H9 (cell line): ENCODE data around the gene FGD6. TPM values are rescaled to one million over a fixed set of nuclear protein-coding genes. Genes with fewer than 3 reads are reported as not detected.

Experiments used
- DNase-seq: peaks from one replicate; pipeline ENCODE4 v3.0.0-alpha.2; 2017
- H2AFZ ChIP-seq: one replicate; pipeline ENCODE4 v1.6.1; 2013; ENCODE audit warnings: mild to moderate bottlenecking, low read length, control low read depth, moderate library complexity
- H2AK5ac ChIP-seq: 2 replicates; pipeline ENCODE4 v1.6.1; 2013; ENCODE audit warnings: low read length, control low read depth, mixed read lengths; ENCODE audit not compliant: insufficient read length
- H2BK120ac ChIP-seq: one replicate; pipeline ENCODE4 v1.6.1; 2013; ENCODE audit warnings: low read depth, mild to moderate bottlenecking, low read length, control low read depth, inconsistent platforms; ENCODE audit not compliant: poor library complexity, severe bottlenecking
- H2BK12ac ChIP-seq: 2 replicates; pipeline ENCODE4 v1.6.1; 2013; ENCODE audit warnings: low read length, control low read depth, mixed read lengths, low read depth; ENCODE audit not compliant: insufficient read length
- H2BK15ac ChIP-seq: 2 replicates; pipeline ENCODE4 v1.6.1; 2013; ENCODE audit warnings: low read depth, low read length, control low read depth
- H2BK20ac ChIP-seq: one replicate; pipeline ENCODE4 v1.6.1; 2013; ENCODE audit warnings: low read depth, mild to moderate bottlenecking, low read length, control low read depth, inconsistent platforms; ENCODE audit not compliant: poor library complexity, severe bottlenecking
- H2BK5ac ChIP-seq: 2 replicates; pipeline ENCODE4 v1.6.1; 2013; ENCODE audit warnings: low read length, control low read depth, mixed read lengths; ENCODE audit not compliant: insufficient read length
- H3K14ac ChIP-seq: 2 replicates; pipeline ENCODE4 v1.6.1; 2013; ENCODE audit warnings: low read length, control low read depth; ENCODE audit not compliant: insufficient read depth
- H3K18ac ChIP-seq: 2 replicates; pipeline ENCODE4 v1.6.1; 2013; ENCODE audit warnings: low read depth, mild to moderate bottlenecking, mixed read lengths, low read length, control low read depth; ENCODE audit not compliant: insufficient read length
- H3K23ac ChIP-seq: 2 replicates; pipeline ENCODE4 v1.6.1; 2013; ENCODE audit warnings: low read length, control low read depth, mixed read lengths, low read depth; ENCODE audit not compliant: insufficient read length
- H3K23me2 ChIP-seq: 2 replicates; pipeline ENCODE4 v1.6.1; 2013; ENCODE audit warnings: low read depth, mild to moderate bottlenecking, mixed read lengths, low read length, control low read depth; ENCODE audit not compliant: insufficient read length, poor library complexity, severe bottlenecking
- H3K27ac ChIP-seq: 2 replicates; pipeline ENCODE4 v1.5.1; 2013; ENCODE audit warnings: low read length, control low read depth, mixed read lengths, low read depth; ENCODE audit not compliant: insufficient read length
- H3K27me3 ChIP-seq: 2 replicates; pipeline ENCODE4 v1.6.1; 2013; ENCODE audit warnings: low read length, control low read depth, inconsistent platforms; ENCODE audit not compliant: insufficient read depth
- H3K4ac ChIP-seq: 2 replicates; pipeline ENCODE4 v1.6.1; 2013; ENCODE audit warnings: low read depth, mild to moderate bottlenecking, control low read depth, inconsistent platforms, low read length, moderate library complexity
- H3K4me1 ChIP-seq: 2 replicates; pipeline ENCODE4 v1.6.1; 2013; ENCODE audit warnings: low read length, control low read depth, inconsistent platforms; ENCODE audit not compliant: insufficient read depth
- H3K4me2 ChIP-seq: 2 replicates; pipeline ENCODE4 v1.6.1; 2013; ENCODE audit warnings: low read length, control low read depth, mixed read lengths; ENCODE audit not compliant: insufficient read length, insufficient read depth
- H3K56ac ChIP-seq: 2 replicates; pipeline ENCODE4 v1.6.1; 2013; ENCODE audit warnings: low read depth, mild to moderate bottlenecking, mixed read lengths, low read length, control low read depth; ENCODE audit not compliant: insufficient read length
- H3K79me1 ChIP-seq: 2 replicates; pipeline ENCODE4 v1.6.1; 2013; ENCODE audit warnings: low read depth, mild to moderate bottlenecking, moderate library complexity, low read length, control low read depth, inconsistent platforms; ENCODE audit not compliant: insufficient read depth, poor library complexity, severe bottlenecking
- H3K79me2 ChIP-seq: 2 replicates; pipeline ENCODE4 v1.6.1; 2013; ENCODE audit warnings: low read length, control low read depth, inconsistent platforms; ENCODE audit not compliant: insufficient read depth
- H3K9ac ChIP-seq: 2 replicates; pipeline ENCODE4 v1.6.1; 2013; ENCODE audit warnings: low read length, control low read depth, mixed read lengths; ENCODE audit not compliant: insufficient read length; ENCODE audit errors: extremely low read depth
- H3K9me3 ChIP-seq: one replicate; pipeline ENCODE4 v1.6.1; 2013; ENCODE audit warnings: low read depth, low read length, inconsistent platforms; ENCODE audit not compliant: control insufficient read depth
- H3T11ph ChIP-seq: one replicate; pipeline ENCODE4 v1.6.1; 2013; ENCODE audit warnings: mild to moderate bottlenecking, low read length, control low read depth, inconsistent platforms
- H4K20me1 ChIP-seq: one replicate; pipeline ENCODE4 v1.6.1; 2013; ENCODE audit not compliant: control insufficient read depth, insufficient read length, insufficient read depth
- H4K5ac ChIP-seq: 2 replicates; pipeline ENCODE4 v1.6.1; 2013; ENCODE audit warnings: low read depth, mild to moderate bottlenecking, mixed read lengths, low read length, control low read depth; ENCODE audit not compliant: insufficient read length
- H4K8ac ChIP-seq: replicated peaks from 2 replicates; pipeline ENCODE4 v1.6.1; 2013; ENCODE audit warnings: low read length, control low read depth, mixed read lengths, low read depth; ENCODE audit not compliant: insufficient read length
- H4K91ac ChIP-seq: 2 replicates; pipeline ENCODE4 v1.6.1; 2013; ENCODE audit warnings: low read depth, mild to moderate bottlenecking, moderate library complexity, mixed read lengths, low read length, control low read depth; ENCODE audit not compliant: insufficient read length
- H3K27ac Mint-ChIP-seq, 3 experiments: 2 replicates in 2 of 3; 3 replicates in 1 of 3; pipeline ENCODE4 v1.8.0; 2020 to 2021; ENCODE audit warnings: mixed read lengths in 3 of 3, mild to moderate bottlenecking in 1 of 3, moderate library complexity in 1 of 3
- H3K27me3 Mint-ChIP-seq: 2 replicates; pipeline ENCODE4 v1.8.0; 2021; ENCODE audit warnings: low read depth, mild to moderate bottlenecking, moderate library complexity, mixed read lengths
- H3K36me3 Mint-ChIP-seq, 3 experiments: 2 replicates in 2 of 3; 3 replicates in 1 of 3; pipeline ENCODE4 v1.8.0; 2020 to 2021; ENCODE audit warnings: low read depth in 3 of 3, mixed read lengths in 3 of 3; ENCODE audit not compliant: insufficient read depth in 1 of 3
- H3K4me1 Mint-ChIP-seq, 2 experiments: 2 replicates each; pipeline ENCODE4 v1.8.0; 2020; ENCODE audit warnings: mixed read lengths in 2 of 2
- H3K4me3 Mint-ChIP-seq, 2 experiments: 2 replicates in 1 of 2; 3 replicates in 1 of 2; pipeline ENCODE4 v1.8.0; 2020 to 2021; ENCODE audit warnings: mild to moderate bottlenecking in 2 of 2, mixed read lengths in 2 of 2, moderate library complexity in 1 of 2
- H3K9me3 Mint-ChIP-seq, 2 experiments: 2 replicates in 1 of 2; 3 replicates in 1 of 2; pipeline ENCODE4 v1.8.0; 2020; ENCODE audit warnings: mild to moderate bottlenecking in 2 of 2, mixed read lengths in 2 of 2, moderate library complexity in 1 of 2
- CTCF ChIP-seq: fragments of 200-600 bp; sonication (generic); conservative IDR thresholded peaks from 3 replicates; pipeline ENCODE4 v1.8.0; 2021; ENCODE audit warnings: antibody characterized with exemption, mild to moderate bottlenecking
- WGBS: extraction: QIAGEN DNeasy Blood & Tissue Kit; methylation state at CpG from one replicate; pipeline ENCODE4 v1.1.7; 2013; ENCODE audit warnings: missing lambda C conversion rate, low lambda C conversion rate, mixed read lengths; ENCODE audit not compliant: insufficient read length; ENCODE audit errors: extremely low coverage; 5-methylcytosine and 5-hydroxymethylcytosine counted together
- total RNA-seq: library from RNA; stranded (reverse); gene quantifications from 2 replicates; pipeline ENCODE4 v1.2.1, GENCODE V29; 2021

The FGD6 gene
- total RNA-seq, 1 experiment from 2014 or later, result 39.5 TPM

DNA sequence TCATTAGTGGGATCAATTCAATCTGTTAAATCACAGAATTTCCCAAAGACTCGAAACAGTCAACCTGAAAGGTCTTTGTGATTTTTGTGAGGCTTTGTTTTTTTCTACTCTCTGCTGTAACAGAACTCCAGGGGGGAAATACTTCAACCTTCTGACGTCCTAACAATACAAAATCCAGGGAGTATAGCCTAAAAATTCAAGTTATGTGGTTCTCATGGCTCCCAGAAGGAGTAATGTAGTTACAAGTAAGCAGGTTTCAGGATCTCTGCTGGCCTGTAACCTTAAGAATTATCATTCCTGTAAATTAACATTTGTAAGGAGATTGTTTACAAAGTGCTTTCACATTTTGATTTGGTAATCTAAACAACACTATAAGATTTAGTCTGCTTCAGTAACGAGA lies 40.3 kb upstream of the FGD6 start:
- Histone ChIP-seq H3T11ph (no peak overlapping the region), H4K8ac (no peak overlapping the region), H3K4me2 (no peak overlapping the region), H2BK5ac (no peak overlapping the region), H3K9me3 (no peaks in the 10 kb centered on the region), H3K9ac (no peak overlapping the region), H3K27me3 (no peaks in the 10 kb centered on the region), H2BK20ac (no peak overlapping the region), H2AK5ac (no peak overlapping the region), H3K4me1 (no peaks in the 10 kb centered on the region; the same call in 1 of the 2 replicates), H3K79me2 (no peaks in the 10 kb centered on the region), H4K91ac (no peak overlapping the region), H3K23me2 (no peaks in the 10 kb centered on the region), H3K18ac (no peak overlapping the region), H4K5ac (no peak overlapping the region), H3K27ac (no peak overlapping the region), H2BK15ac (no peak overlapping the region), H3K56ac (no peak overlapping the region), H3K4ac (no peak overlapping the region), H2BK12ac (no peak overlapping the region), H4K20me1 (no peaks in the 10 kb centered on the region), H2BK120ac (no peak overlapping the region), H3K79me1 (peaks cover 6% of the 10 kb centered on the region), H3K14ac (no peak overlapping the region), H2AFZ (no peak overlapping the region), H3K23ac (no peak overlapping the region)
- H3K4me1 Mint-ChIP-seq, result peaks cover 41% of the 10 kb centered on the region in 2 experiments
- no peaks in the 10 kb centered on the region for H3K27me3 Mint-ChIP-seq
- H3K36me3 Mint-ChIP-seq, result peaks cover 22 to 42% (median 36%) of the 10 kb centered on the region in 3 experiments; a peak in 6 of 7 replicates
- no peak overlapping the region for H3K4me3 Mint-ChIP-seq
- H3K9me3 Mint-ChIP-seq, result no peaks in the 10 kb centered on the region
- DNase-seq, result no peak
- peak overlapping the region; percentile 57 to 95 (median 65); a peak in 5 of 7 replicates for H3K27ac Mint-ChIP-seq
- no CpG with 5 or more reads among the region's 3 CpGs for WGBS
- no peak for TF ChIP-seq CTCF
